ENCODE results near the gene AKNAD1.
"Not testable (repeated sequence)": the region's sequence is repeated elsewhere in the genome, so short reads cannot be mapped to it uniquely, and the experiment has no call there.

AKNAD1 gene

GRCh38 chr1:108801101-108801500, 55.8 kb downstream of the AKNAD1 start:
- TF ChIP-seq FOXP2 (optimal IDR thresholded peaks at IDR 0.05; ENCODE audit: control extremely low read depth, extremely low read length, insufficient read depth) (no peak), EZH2 (IDR thresholded peaks at IDR 0.05) (no peak), POLR2AphosphoS5 (IDR thresholded peaks at IDR 0.05; ENCODE audit: borderline replicate concordance, low read depth, low read length) (no peak)
- Histone ChIP-seq H3K4me3 (no peak overlapping the region), H3K9me3 (ENCODE audit: low read depth, low read length) (no peaks in the 10 kb centered on the region), H3K36me3 (ENCODE audit: insufficient read depth, low read length) (peaks cover 17% of the 10 kb centered on the region), H3K9ac (ENCODE audit: insufficient read length) (no peak overlapping the region), H3K27ac (no peak overlapping the region)
- no peak for DNase-seq (ENCODE audit: low read depth, low spot score)

GRCh38 chr1:108799001-108799400, 57.9 kb downstream of the AKNAD1 start:
- no peak overlapping the region for H3K9ac ChIP-seq (ENCODE audit: insufficient read length)
- TF ChIP-seq POLR2AphosphoS5 (IDR thresholded peaks at IDR 0.05; ENCODE audit: borderline replicate concordance, low read depth, low read length) (no peak), FOXP2 (optimal IDR thresholded peaks at IDR 0.05; ENCODE audit: control extremely low read depth, extremely low read length, insufficient read depth) (no peak), EZH2 (IDR thresholded peaks at IDR 0.05) (no peak)
- no peak overlapping the region for H3K27ac ChIP-seq
- H3K9me3 ChIP-seq (ENCODE audit: low read depth, low read length): no peaks in the 10 kb centered on the region
- no peak overlapping the region for H3K4me3 ChIP-seq
- DNase-seq (ENCODE audit: low read depth, low spot score): no peak
- H3K36me3 ChIP-seq (ENCODE audit: insufficient read depth, low read length): peaks cover 17% of the 10 kb centered on the region

GRCh38 chr1:108792420-108792819, 64.5 kb downstream of the AKNAD1 start:
- TF ChIP-seq EZH2 (IDR thresholded peaks at IDR 0.05): no peak
- no peak for TF ChIP-seq POLR2AphosphoS5 (IDR thresholded peaks at IDR 0.05; ENCODE audit: borderline replicate concordance, low read depth, low read length)
- TF ChIP-seq FOXP2 (optimal IDR thresholded peaks at IDR 0.05; ENCODE audit: control extremely low read depth, extremely low read length, insufficient read depth): no peak
- H3K36me3 ChIP-seq (ENCODE audit: insufficient read depth, low read length): peaks cover 23% of the 10 kb centered on the region
- no peak for DNase-seq (ENCODE audit: low read depth, low spot score)
- H3K4me3 ChIP-seq: no peak overlapping the region
- no peak overlapping the region for H3K27ac ChIP-seq
- no peak overlapping the region for H3K9ac ChIP-seq (ENCODE audit: insufficient read length)
- peaks cover 9% of the 10 kb centered on the region for H3K9me3 ChIP-seq (ENCODE audit: low read depth, low read length)

- no peak overlapping the region for H3K9ac ChIP-seq (ENCODE audit: insufficient read length)
- peaks cover 23% of the 10 kb centered on the region for H3K36me3 ChIP-seq (ENCODE audit: insufficient read depth, low read length)
- no peak for TF ChIP-seq POLR2AphosphoS5 (IDR thresholded peaks at IDR 0.05; ENCODE audit: borderline replicate concordance, low read depth, low read length)
- TF ChIP-seq FOXP2 (optimal IDR thresholded peaks at IDR 0.05; ENCODE audit: control extremely low read depth, extremely low read length, insufficient read depth): no peak
- no peak for TF ChIP-seq EZH2 (IDR thresholded peaks at IDR 0.05)
- no peak for DNase-seq (ENCODE audit: low read depth, low spot score)
- H3K9me3 ChIP-seq (ENCODE audit: low read depth, low read length): peaks cover 9% of the 10 kb centered on the region
- no peak overlapping the region for H3K27ac ChIP-seq
- no peak overlapping the region for H3K4me3 ChIP-seq
Observed at GRCh38 chr1:108791790-108792189, 65.1 kb downstream of the AKNAD1 start.

- Histone ChIP-seq H3K4me3 (no peak overlapping the region), H3K9ac (ENCODE audit: insufficient read length) (no peak overlapping the region), H3K9me3 (ENCODE audit: low read depth, low read length) (no peaks in the 10 kb centered on the region; the same call in 1 of the 2 replicates), H3K27ac (no peak overlapping the region), H3K36me3 (ENCODE audit: insufficient read depth, low read length) (peaks cover 38% of the 10 kb centered on the region)
- DNase-seq (ENCODE audit: low read depth, low spot score): no peak
- TF ChIP-seq POLR2AphosphoS5 (IDR thresholded peaks at IDR 0.05; ENCODE audit: borderline replicate concordance, low read depth, low read length) (no peak), EZH2 (IDR thresholded peaks at IDR 0.05) (no peak), FOXP2 (optimal IDR thresholded peaks at IDR 0.05; ENCODE audit: control extremely low read depth, extremely low read length, insufficient read depth) (no peak)
Observed at GRCh38 chr1:108785880-108786279, 71.0 kb downstream of the AKNAD1 start.

GRCh38 chr1:108785264-108785663, 71.6 kb downstream of the AKNAD1 start:
- no peak overlapping the region for H3K4me3 ChIP-seq
- H3K36me3 ChIP-seq (ENCODE audit: insufficient read depth, low read length): peaks cover 38% of the 10 kb centered on the region
- no peak for TF ChIP-seq POLR2AphosphoS5 (IDR thresholded peaks at IDR 0.05; ENCODE audit: borderline replicate concordance, low read depth, low read length)
- TF ChIP-seq FOXP2 (optimal IDR thresholded peaks at IDR 0.05; ENCODE audit: control extremely low read depth, extremely low read length, insufficient read depth): no peak
- no peak for TF ChIP-seq EZH2 (IDR thresholded peaks at IDR 0.05)

GRCh38 chr1:108781575-108781944, 75.3 kb downstream of the AKNAD1 start:
- DNase-seq (ENCODE audit: low read depth, low spot score); H3K4me3 ChIP-seq; H3K9ac ChIP-seq (ENCODE audit: insufficient read length); H3K9me3 ChIP-seq (ENCODE audit: low read depth, low read length); H3K27ac ChIP-seq: not testable (repeated sequence)
- H3K36me3 ChIP-seq (ENCODE audit: insufficient read depth, low read length): peaks cover 52% of the 10 kb centered on the region

More at GRCh38 chr1:108785264-108785663, 71.6 kb downstream of the AKNAD1 start:
- no peak overlapping the region for H3K27ac ChIP-seq
- no peaks in the 10 kb centered on the region; the same call in 1 of the 2 replicates for H3K9me3 ChIP-seq (ENCODE audit: low read depth, low read length)
- DNase-seq (ENCODE audit: low read depth, low spot score): no peak
- no peak overlapping the region for H3K9ac ChIP-seq (ENCODE audit: insufficient read length)

GRCh38 chr1:108780937-108781574, 75.8 kb downstream of the AKNAD1 start:
- Histone ChIP-seq H3K9me3 (ENCODE audit: low read depth, low read length) (no peaks in the 10 kb centered on the region; the same call in 1 of the 2 replicates), H3K27ac (no peak overlapping the region), H3K4me3 (no peak overlapping the region), H3K36me3 (ENCODE audit: insufficient read depth, low read length) (peaks cover 51% of the 10 kb centered on the region), H3K9ac (ENCODE audit: insufficient read length) (no peak overlapping the region)
- TF ChIP-seq EZH2 (IDR thresholded peaks at IDR 0.05) (no peak), POLR2AphosphoS5 (IDR thresholded peaks at IDR 0.05; ENCODE audit: borderline replicate concordance, low read depth, low read length) (no peak), FOXP2 (optimal IDR thresholded peaks at IDR 0.05; ENCODE audit: control extremely low read depth, extremely low read length, insufficient read depth) (no peak)
- no peak for DNase-seq (ENCODE audit: low read depth, low spot score)

GRCh38 chr1:108779455-108779854, 77.4 kb downstream of the AKNAD1 start:
- H3K4me3 ChIP-seq: no peak overlapping the region
- TF ChIP-seq EZH2 (IDR thresholded peaks at IDR 0.05) (no peak), POLR2AphosphoS5 (IDR thresholded peaks at IDR 0.05; ENCODE audit: borderline replicate concordance, low read depth, low read length) (no peak), FOXP2 (optimal IDR thresholded peaks at IDR 0.05; ENCODE audit: control extremely low read depth, extremely low read length, insufficient read depth) (no peak)
- peaks cover 47% of the 10 kb centered on the region for H3K36me3 ChIP-seq (ENCODE audit: insufficient read depth, low read length)
- no peak overlapping the region for H3K27ac ChIP-seq
- H3K9ac ChIP-seq (ENCODE audit: insufficient read length): no peak overlapping the region
- H3K9me3 ChIP-seq (ENCODE audit: low read depth, low read length): no peaks in the 10 kb centered on the region
- DNase-seq (ENCODE audit: low read depth, low spot score): no peak

All from SK-N-MC (cell line).